ENCODE measurements around the gene ATP2B3. TPM values are rescaled to one million over a fixed set of nuclear protein-coding genes. Genes with fewer than 3 reads are reported as not detected.
A peak's percentile ranks its signal among the peaks of the same experiment; 100 is the strongest.

Gene ATP2B3
- total RNA-seq, 2 donors from 2014 or later: 0.68 to 0.85 TPM

DNA sequence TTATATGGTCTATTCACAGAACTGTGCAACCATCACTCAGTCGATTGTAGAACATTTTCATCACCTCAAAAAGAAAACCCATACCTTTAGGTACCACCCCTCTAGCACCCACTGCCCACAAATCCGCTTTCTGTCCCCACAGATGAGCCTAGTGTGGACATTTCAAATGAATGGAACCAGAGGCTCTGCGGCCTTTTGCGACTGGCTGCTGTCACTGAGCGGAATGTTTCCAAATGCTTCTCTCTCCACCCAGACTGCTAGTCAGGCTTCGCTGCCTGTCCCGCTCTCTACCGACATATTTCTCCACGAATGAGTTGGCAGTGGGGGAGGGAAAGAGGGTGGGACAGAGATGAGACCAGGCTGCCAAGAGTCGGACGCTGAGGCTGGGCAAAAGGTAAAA lies 24.4 kb upstream of the ATP2B3 start:
- TF ChIP-seq, protein P1, sequence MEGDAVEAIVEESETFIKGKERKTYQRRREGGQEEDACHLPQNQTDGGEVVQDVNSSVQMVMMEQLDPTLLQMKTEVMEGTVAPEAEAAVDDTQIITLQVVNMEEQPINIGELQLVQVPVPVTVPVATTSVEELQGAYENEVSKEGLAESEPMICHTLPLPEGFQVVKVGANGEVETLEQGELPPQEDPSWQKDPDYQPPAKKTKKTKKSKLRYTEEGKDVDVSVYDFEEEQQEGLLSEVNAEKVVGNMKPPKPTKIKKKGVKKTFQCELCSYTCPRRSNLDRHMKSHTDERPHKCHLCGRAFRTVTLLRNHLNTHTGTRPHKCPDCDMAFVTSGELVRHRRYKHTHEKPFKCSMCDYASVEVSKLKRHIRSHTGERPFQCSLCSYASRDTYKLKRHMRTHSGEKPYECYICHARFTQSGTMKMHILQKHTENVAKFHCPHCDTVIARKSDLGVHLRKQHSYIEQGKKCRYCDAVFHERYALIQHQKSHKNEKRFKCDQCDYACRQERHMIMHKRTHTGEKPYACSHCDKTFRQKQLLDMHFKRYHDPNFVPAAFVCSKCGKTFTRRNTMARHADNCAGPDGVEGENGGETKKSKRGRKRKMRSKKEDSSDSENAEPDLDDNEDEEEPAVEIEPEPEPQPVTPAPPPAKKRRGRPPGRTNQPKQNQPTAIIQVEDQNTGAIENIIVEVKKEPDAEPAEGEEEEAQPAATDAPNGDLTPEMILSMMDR (IDR thresholded peaks at IDR 0.05): no peak
- ATAC-seq (ENCODE audit: insufficient number of reproducible peaks, low FRiP score, low read depth): no peak
- DNase-seq (ENCODE audit: low spot score): no peak
- no peaks in the 10 kb centered on the region for H3K9me3 ChIP-seq
- H3K27ac ChIP-seq: peak overlapping the region; percentile 88 to 89
- H3K4me3 ChIP-seq: no peak overlapping the region
- H3K27me3 ChIP-seq (replicated peaks; ENCODE audit: insufficient read depth): no peaks in the 10 kb centered on the region
- no peaks in the 10 kb centered on the region for H3K36me3 ChIP-seq
- H3K4me1 ChIP-seq (ENCODE audit: control insufficient read depth in 1 of 2, low read depth in 2 of 2): peaks cover 15 to 64% of the 10 kb centered on the region in 2 donors

DNA sequence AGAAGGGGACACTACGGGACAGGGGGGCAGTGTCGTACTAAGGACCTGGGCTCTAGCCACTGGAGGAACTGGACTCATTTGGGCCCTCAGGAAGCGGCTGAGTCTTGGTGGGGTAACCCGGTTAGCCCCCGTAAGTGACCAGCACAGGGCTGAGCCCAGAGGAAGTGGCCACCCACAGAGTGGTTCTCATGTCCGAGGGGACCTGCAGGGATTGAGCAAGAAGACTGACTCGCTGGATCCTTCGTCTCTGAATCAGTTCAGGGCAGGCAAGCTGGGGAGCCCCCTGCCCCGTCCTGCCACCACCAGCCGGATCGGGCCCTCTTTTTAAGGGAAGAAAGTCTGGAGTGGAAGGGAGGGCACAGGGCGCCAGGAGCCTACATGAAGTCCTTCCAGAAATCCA lies 23.4 kb upstream of the ATP2B3 start:
- TF ChIP-seq, protein P1 (IDR thresholded peaks at IDR 0.05): no peak
- H3K27me3 ChIP-seq (replicated peaks; ENCODE audit: insufficient read depth): no peaks in the 10 kb centered on the region
- no peaks in the 10 kb centered on the region for H3K36me3 ChIP-seq
- no peak for DNase-seq (ENCODE audit: low spot score)
- no peaks in the 10 kb centered on the region for H3K9me3 ChIP-seq
- H3K27ac ChIP-seq: peak overlapping the region; percentile 88 to 89
- peak overlapping the region; percentile 82 for H3K4me3 ChIP-seq
- H3K4me1 ChIP-seq (ENCODE audit: control insufficient read depth in 1 of 2, low read depth in 2 of 2): peaks cover 10 to 65% of the 10 kb centered on the region in 2 donors
- no peak for ATAC-seq (ENCODE audit: insufficient number of reproducible peaks, low FRiP score, low read depth)

DNA sequence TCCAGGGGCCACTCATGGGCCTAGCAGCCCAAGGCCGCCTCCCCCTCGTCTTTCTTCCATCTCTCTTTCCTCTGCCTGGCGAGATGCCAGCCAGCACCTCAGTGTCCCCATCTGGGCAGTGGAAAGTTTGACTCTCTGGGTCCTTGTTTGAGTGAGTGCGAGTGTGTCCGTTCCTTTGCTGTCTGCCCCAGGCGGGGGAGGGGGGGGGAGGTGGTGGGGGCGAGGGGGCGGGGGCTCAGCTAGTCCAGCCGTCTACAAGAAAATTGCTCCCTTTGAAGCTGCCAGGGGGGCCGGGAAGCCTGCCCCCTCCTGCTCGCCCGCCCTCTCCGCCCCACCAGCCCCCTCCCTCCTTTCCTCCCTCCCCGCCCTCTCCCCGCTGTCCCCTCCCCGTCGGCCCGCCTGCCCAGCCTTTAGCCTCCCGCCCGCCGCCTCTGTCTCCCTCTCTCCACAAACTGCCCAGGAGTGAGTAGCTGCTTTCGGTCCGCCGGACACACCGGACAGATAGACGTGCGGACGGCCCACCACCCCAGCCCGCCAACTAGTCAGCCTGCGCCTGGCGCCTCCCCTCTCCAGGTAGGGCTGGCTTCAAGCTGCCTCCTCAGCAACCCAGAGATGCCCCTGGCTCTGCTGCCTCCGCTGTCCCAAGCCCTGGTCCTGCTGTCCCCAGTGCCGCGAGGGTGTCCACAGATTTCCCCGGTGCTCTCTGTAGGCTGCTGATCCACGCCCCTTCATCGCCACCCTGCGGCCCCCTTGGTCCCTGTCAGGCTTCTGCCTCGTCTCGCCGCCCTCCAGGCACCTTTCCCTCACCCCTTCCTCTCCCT lies 22.7 kb upstream of the ATP2B3 start, which contains the start of gene BGN:
BGN (plus strand) TSS at position 440 of the 821 bp plus-strand sequence. CDS start 9,652 bp downstream, outside the sequence.
- Histone ChIP-seq H3K27me3 (replicated peaks; ENCODE audit: insufficient read depth) (no peaks in the 10 kb centered on the region), H3K4me1 (ENCODE audit: control insufficient read depth in 1 of 2, low read depth in 2 of 2) (peaks cover 7 to 58% of the 10 kb centered on the region in 2 donors), H3K27ac (peak within 1 kb of the TSS; percentile 88 to 89), H3K4me3 (peak within 1 kb of the TSS; percentile 82), H3K9me3 (no peaks in the 10 kb centered on the region), H3K36me3 (no peaks in the 10 kb centered on the region)
- DNase-seq (ENCODE audit: low spot score) (peak; percentile 39), ATAC-seq (ENCODE audit: insufficient number of reproducible peaks, low FRiP score, low read depth) (peak; percentile 59)
- TF ChIP-seq, protein P1 (IDR thresholded peaks at IDR 0.05): peak; percentile 17

DNA sequence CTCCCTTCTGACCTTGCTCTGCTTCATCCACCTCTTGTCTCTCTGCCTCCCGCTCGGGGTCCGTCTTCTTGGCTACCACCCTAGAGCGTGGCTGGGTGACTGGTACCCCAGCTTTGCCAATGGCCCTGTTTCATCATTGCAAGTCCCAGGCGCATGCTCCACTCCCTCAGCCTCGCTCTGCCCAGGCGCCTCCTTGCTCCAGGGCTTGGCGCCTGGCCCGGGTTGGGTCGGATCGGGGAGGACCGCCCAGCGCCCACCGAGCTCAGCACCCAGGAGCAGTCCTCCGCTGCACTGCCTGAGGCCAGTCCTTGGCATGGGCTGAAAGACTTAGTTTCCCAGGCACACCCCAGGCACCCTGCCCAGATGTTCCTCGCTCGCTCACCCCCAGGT lies 22.1 kb upstream of the ATP2B3 start:
- Histone ChIP-seq H3K36me3 (no peaks in the 10 kb centered on the region), H3K9me3 (no peaks in the 10 kb centered on the region), H3K4me3 (peak overlapping the region; percentile 82), H3K4me1 (ENCODE audit: control insufficient read depth in 1 of 2, low read depth in 2 of 2) (peaks cover 8 to 55% of the 10 kb centered on the region in 2 donors), H3K27ac (peak overlapping the region; percentile 88 to 89), H3K27me3 (replicated peaks; ENCODE audit: insufficient read depth) (no peaks in the 10 kb centered on the region)
- no peak for ATAC-seq (ENCODE audit: insufficient number of reproducible peaks, low FRiP score, low read depth)
- TF ChIP-seq, protein P1 (IDR thresholded peaks at IDR 0.05): no peak
- DNase-seq (ENCODE audit: low spot score): no peak

DNA sequence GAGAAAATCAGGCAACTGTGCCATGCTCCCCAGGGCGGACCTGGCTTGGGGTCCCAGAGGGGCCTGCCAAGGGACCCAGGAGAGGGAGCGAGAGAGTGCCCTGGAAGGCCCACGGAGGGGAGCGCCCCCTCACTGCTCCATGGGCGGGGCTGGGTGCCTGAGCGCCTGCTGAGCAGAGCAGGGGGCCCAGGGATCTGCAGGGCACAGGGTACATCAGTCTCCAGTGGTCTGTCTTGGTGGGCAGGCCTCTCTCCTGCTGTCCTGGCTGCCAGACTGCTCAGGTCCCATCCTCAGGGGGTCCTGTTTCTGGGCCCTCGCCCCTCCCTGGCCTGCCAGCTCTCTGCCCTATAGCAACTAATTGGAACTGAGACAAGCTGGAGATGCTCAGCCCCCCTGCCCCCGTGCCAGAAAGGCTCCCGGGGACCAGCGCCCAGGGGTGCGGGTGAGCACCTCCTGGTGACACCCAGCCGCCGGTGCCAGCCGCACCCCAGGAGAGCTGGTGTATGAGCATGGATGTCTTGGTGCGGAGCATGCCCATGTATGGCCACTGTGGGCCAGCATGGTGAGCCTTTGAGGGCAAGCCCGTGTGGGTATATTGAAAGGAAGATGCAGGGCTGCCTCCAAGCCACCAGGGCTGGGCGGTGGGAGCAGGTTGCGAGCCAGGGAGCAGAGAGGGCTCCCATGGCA lies 21.4 kb upstream of the ATP2B3 start:
- Histone ChIP-seq H3K36me3 (no peaks in the 10 kb centered on the region), H3K4me1 (ENCODE audit: control insufficient read depth in 1 of 2, low read depth in 2 of 2) (peaks cover 12 to 55% of the 10 kb centered on the region in 2 donors), H3K9me3 (no peaks in the 10 kb centered on the region), H3K27me3 (replicated peaks; ENCODE audit: insufficient read depth) (no peaks in the 10 kb centered on the region), H3K4me3 (peak overlapping the region; percentile 82), H3K27ac (peak overlapping the region; percentile 88 to 89)
- TF ChIP-seq, protein P1 (IDR thresholded peaks at IDR 0.05): no peak
- no peak for DNase-seq (ENCODE audit: low spot score)
- no peak for ATAC-seq (ENCODE audit: insufficient number of reproducible peaks, low FRiP score, low read depth)

All from thoracic aorta (tissue), 2 donors.